HL-60 (cell line): ENCODE measurements around the gene ASTN2.

Experiments used
- DNase-seq, 2 experiments: peaks; one replicate each; pipeline ENCODE4 v3.0.0-alpha.2; 2010 to 2020; ENCODE audit warnings: low read depth in 1 of 2, low spot score in 1 of 2
- H3K27ac ChIP-seq: fragments of 250-450 bp; sonication (Bioruptor Pico); replicated peaks from 2 replicates; pipeline ENCODE4 v1.5.1; 2020; ENCODE audit warnings: mild to moderate bottlenecking, moderate library complexity
- H3K27me3 ChIP-seq: fragments of 250-450 bp; sonication (Bioruptor Pico); 2 replicates; pipeline ENCODE4 v1.5.1; 2021; ENCODE audit warnings: mild to moderate bottlenecking, moderate library complexity; ENCODE audit not compliant: insufficient read depth, poor library complexity, severe bottlenecking
- H3K4me3 ChIP-seq: replicated peaks from 2 replicates; pipeline ENCODE4 v1.5.1; 2011; ENCODE audit warnings: mild to moderate bottlenecking, control low read depth, low read length; ENCODE audit not compliant: insufficient read depth
- GABPA ChIP-seq: IDR thresholded peaks from 2 replicates; pipeline ENCODE4 v1.6.1; 2012; ENCODE audit warnings: low read depth
- POLR2AphosphoS5 ChIP-seq: IDR thresholded peaks from 2 replicates; pipeline ENCODE4 v1.6.1; 2012; ENCODE audit warnings: low read depth
- REST ChIP-seq: IDR thresholded peaks from 2 replicates; pipeline ENCODE4 v1.6.1; 2012; ENCODE audit warnings: low read depth; ENCODE audit not compliant: insufficient replicate concordance
- SPI1 ChIP-seq: IDR thresholded peaks from 2 replicates; pipeline ENCODE4 v1.6.1; 2012; ENCODE audit warnings: low read depth, mild to moderate bottlenecking, borderline replicate concordance
- TF ChIP-seq, protein P1 (sequence below): IDR thresholded peaks from one replicate; pipeline ENCODE4 v1.5.1; 2011; ENCODE audit warnings: low read length, control low read depth, inconsistent platforms; ENCODE audit not compliant: insufficient read depth

Gene ASTN2

DNA sequence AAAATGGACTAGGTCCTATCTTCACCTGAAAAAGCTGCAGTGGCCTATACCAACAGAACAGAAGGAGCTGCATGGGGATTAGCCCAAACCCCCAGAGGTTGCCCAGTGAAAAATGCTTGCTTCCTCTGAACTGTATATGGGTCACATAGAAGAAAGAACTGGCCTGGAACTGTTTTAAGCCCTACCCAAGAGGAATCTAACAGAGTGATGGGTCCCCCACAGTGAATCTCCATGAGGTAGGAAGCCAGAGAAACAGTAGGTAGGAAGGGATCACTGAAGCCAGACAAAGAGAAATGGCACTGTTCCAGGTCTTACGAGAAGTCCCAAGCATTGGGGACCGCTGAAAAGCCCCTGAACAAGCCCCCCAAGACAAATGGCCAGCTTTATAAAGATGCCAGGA, 756.6 kb downstream of the ASTN2 start:
- Histone ChIP-seq H3K27me3 (no peaks in the 10 kb centered on the region), H3K4me3 (no peak overlapping the region), H3K27ac (no peak overlapping the region)
- DNase-seq, result no peak
- TF ChIP-seq SPI1 (no peak), REST (no peak), GABPA (no peak), POLR2AphosphoS5 (no peak)
- TF ChIP-seq, protein P1, sequence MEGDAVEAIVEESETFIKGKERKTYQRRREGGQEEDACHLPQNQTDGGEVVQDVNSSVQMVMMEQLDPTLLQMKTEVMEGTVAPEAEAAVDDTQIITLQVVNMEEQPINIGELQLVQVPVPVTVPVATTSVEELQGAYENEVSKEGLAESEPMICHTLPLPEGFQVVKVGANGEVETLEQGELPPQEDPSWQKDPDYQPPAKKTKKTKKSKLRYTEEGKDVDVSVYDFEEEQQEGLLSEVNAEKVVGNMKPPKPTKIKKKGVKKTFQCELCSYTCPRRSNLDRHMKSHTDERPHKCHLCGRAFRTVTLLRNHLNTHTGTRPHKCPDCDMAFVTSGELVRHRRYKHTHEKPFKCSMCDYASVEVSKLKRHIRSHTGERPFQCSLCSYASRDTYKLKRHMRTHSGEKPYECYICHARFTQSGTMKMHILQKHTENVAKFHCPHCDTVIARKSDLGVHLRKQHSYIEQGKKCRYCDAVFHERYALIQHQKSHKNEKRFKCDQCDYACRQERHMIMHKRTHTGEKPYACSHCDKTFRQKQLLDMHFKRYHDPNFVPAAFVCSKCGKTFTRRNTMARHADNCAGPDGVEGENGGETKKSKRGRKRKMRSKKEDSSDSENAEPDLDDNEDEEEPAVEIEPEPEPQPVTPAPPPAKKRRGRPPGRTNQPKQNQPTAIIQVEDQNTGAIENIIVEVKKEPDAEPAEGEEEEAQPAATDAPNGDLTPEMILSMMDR, result no peak

GRCh38 chr9:116656977-116657376, 757.9 kb downstream of the ASTN2 start:
- no peak for DNase-seq
- H3K27ac ChIP-seq, result no peak overlapping the region
- H3K27me3 ChIP-seq, result no peaks in the 10 kb centered on the region
- TF ChIP-seq GABPA (no peak), SPI1 (no peak), REST (no peak), POLR2AphosphoS5 (no peak)
- TF ChIP-seq, protein P1, result no peak
- no peak overlapping the region for H3K4me3 ChIP-seq

DNA sequence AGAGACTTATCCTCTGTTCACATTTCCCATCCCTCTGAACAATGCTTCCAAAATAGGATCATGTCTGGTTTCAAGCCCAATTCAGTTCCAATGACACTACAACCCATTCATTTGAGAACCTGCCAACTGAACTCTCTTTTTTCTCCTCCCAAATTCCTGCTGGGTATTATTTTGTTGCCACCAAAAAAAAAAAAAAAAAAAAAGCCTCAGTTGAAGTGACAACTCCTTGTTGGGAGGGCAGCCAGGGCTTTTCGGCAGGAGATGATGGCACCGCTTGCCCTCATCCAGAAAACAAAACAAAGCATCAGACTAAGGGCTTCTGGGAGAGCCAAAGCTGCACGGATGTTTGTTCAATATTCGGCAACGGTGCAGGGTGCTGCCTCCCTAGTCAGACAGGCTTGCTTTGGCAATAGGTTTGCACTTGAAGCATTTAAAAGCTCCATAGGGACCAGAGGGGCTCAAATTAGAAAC, 758.3 kb downstream of the ASTN2 start:
- TF ChIP-seq SPI1, result no peak
- TF ChIP-seq, protein P1, result no peak
- no peak for TF ChIP-seq GABPA
- TF ChIP-seq REST, result no peak
- no peak for TF ChIP-seq POLR2AphosphoS5
- no peak for DNase-seq
- Histone ChIP-seq H3K27ac (no peak overlapping the region), H3K4me3 (no peak overlapping the region), H3K27me3 (no peaks in the 10 kb centered on the region)
